GM23248 (cell line): ENCODE data around the gene SALL4.

Experiments used
- EZH2 ChIP-seq: fragments of 200-600 bp; sonication (generic); IDR thresholded peaks from 2 replicates; pipeline ENCODE4 v1.6.1; 2018; ENCODE audit warnings: antibody characterized with exemption, mild to moderate bottlenecking; ENCODE audit not compliant: insufficient read depth, poor library complexity, severe bottlenecking
- EZH2phosphoT487 ChIP-seq: fragments of 200-600 bp; sonication (generic); IDR thresholded peaks from 2 replicates; pipeline ENCODE4 v1.6.1; 2018; ENCODE audit warnings: antibody characterized with exemption, moderate library complexity, mild to moderate bottlenecking, low read depth; ENCODE audit not compliant: insufficient read depth

- TF ChIP-seq EZH2phosphoT487 (no peak), EZH2 (no peak)
Observed at GRCh38 chr20:51789434-51789833, 12.9 kb downstream of the SALL4 start.
